HepG2 (cell line): Measurements from ENCODE around the gene MRM3. TPM values are rescaled to one million over a fixed set of nuclear protein-coding genes. Genes with fewer than 3 reads are reported as not detected.

Experiments
- ATAC-seq: fragments of 200-7000 bp; cut with Tn5 transposase; 3 replicates; pipeline ENCODE4 v1.9.1; 2020; ENCODE audit warnings: mild to moderate bottlenecking, moderate library complexity
- BruUV-seq: library from RNA; stranded (reverse); fragments of 400-500 nt; replicated peaks from 2 replicates; lab custom pipeline; 2021; lab: Mats Ljungman, UMichigan
- CTCF ChIA-PET: fragments of 300-600 bp; formaldehyde crosslinking; extraction: SDS; loops from one replicate; lab custom pipeline; 2021; ENCODE audit warnings: low total read pairs, inconsistent platforms, low intra/inter-chr PET ratio; lab: Yijun Ruan, JAX
- POLR2A ChIA-PET: fragments of 350-600 bp; sonication (Branson Sonifier 250); formaldehyde crosslinking; loops from one replicate; lab custom pipeline; 2020; ENCODE audit warnings: antibody characterized with exemption, inconsistent platforms; lab: Yijun Ruan, JAX
- DNase-seq: peaks from one replicate; pipeline ENCODE4 v3.0.0-alpha.2; 2015; ENCODE audit warnings: low spot score
- FAIRE-seq: peaks from 3 replicates; lab custom pipeline; 2011; peaks lifted over from hg19 to GRCh38; lab: Jason Lieb, UNC
- H2AFZ ChIP-seq: one replicate; pipeline ENCODE4 v1.6.1; 2011; ENCODE audit warnings: low read length, inconsistent platforms
- H3K27ac ChIP-seq: fragments of 300-600 bp; 3 replicates; pipeline ENCODE4 v1.8.0; 2011; ENCODE audit warnings: mixed run types, mild to moderate bottlenecking, mixed read lengths, low read length, inconsistent platforms; ENCODE audit not compliant: insufficient read depth; ENCODE audit errors: extremely low read length
- H3K27me3 ChIP-seq, 2 experiments: fragments of 200-600 bp in 1 of 2; 2 replicates in 1 of 2; 3 replicates in 1 of 2; pipeline versions ENCODE4 v1.6.0 to v1.8.0; 2011; ENCODE audit warnings: low read length in 2 of 2, mild to moderate bottlenecking in 2 of 2, moderate library complexity in 2 of 2, inconsistent platforms in 1 of 2; ENCODE audit not compliant: insufficient read depth in 2 of 2, control insufficient read depth in 1 of 2
- H3K36me3 ChIP-seq, 2 experiments: fragments of 200-600 bp in 1 of 2; replicated peaks in 1 of 2; 2 replicates in 1 of 2; 3 replicates in 1 of 2; pipeline versions ENCODE4 v1.5.1 to v1.8.0; 2011; ENCODE audit warnings: low read length in 2 of 2, inconsistent platforms in 1 of 2; ENCODE audit not compliant: insufficient read depth in 2 of 2, control insufficient read depth in 1 of 2
- H3K4me1 ChIP-seq: 2 replicates; pipeline ENCODE4 v1.5.1; 2012; ENCODE audit warnings: low read length, inconsistent platforms; ENCODE audit not compliant: insufficient read depth
- H3K4me2 ChIP-seq: 2 replicates; pipeline ENCODE4 v1.6.0; 2011; ENCODE audit warnings: low read depth, low read length, inconsistent platforms
- H3K4me3 ChIP-seq, 3 experiments: fragments of 200-600 bp in 1 of 3; sonication (generic), shearing (Covaris generic) in 1 of 3; replicated peaks in 1 of 3; 2 replicates each; pipeline ENCODE4 v1.5.1; 2011 to 2016; ENCODE audit warnings: low read length in 3 of 3, inconsistent platforms in 2 of 3, low read depth in 2 of 3, mild to moderate bottlenecking in 2 of 3, control low read depth in 1 of 3, mixed read lengths in 1 of 3; ENCODE audit not compliant: insufficient read depth in 1 of 3
- H3K79me2 ChIP-seq: one replicate; pipeline ENCODE4 v1.6.1; 2011; ENCODE audit warnings: low read length, inconsistent platforms; ENCODE audit not compliant: insufficient read depth
- H3K9ac ChIP-seq: 2 replicates; pipeline ENCODE4 v1.6.0; 2011; ENCODE audit warnings: mild to moderate bottlenecking, low read depth, low read length, inconsistent platforms; ENCODE audit not compliant: insufficient read depth
- H3K9me3 ChIP-seq: 2 replicates; pipeline ENCODE4 v1.5.1; 2012; ENCODE audit warnings: mild to moderate bottlenecking, low read length
- H4K20me1 ChIP-seq: 2 replicates; pipeline ENCODE4 v1.6.0; 2011; ENCODE audit warnings: inconsistent platforms, mild to moderate bottlenecking, low read length, moderate library complexity; ENCODE audit not compliant: insufficient read depth
- AGO2 ChIP-seq: fragments of 200-400 bp; formaldehyde crosslinking; optimal IDR thresholded peaks from 2 replicates; pipeline ENCODE3; 2017; ENCODE audit warnings: mild to moderate bottlenecking, low read depth, low read length, moderate library complexity
- KLF11 ChIP-seq: IDR thresholded peaks from 2 replicates; pipeline ENCODE4 v1.6.1; 2016; ENCODE audit warnings: missing compliant biosample characterization
- PHF5A ChIP-seq: IDR thresholded peaks from one replicate; pipeline ENCODE4 v1.6.1; 2018; ENCODE audit warnings: low read depth, missing genetic modification reagents; ENCODE audit not compliant: unreplicated experiment
- SYNCRIP ChIP-seq: fragments of 200-400 bp; formaldehyde crosslinking; IDR thresholded peaks from 2 replicates; pipeline ENCODE4 v1.6.1; 2018; ENCODE audit warnings: mild to moderate bottlenecking, low read depth, low read length; ENCODE audit not compliant: insufficient read depth
- ZNF343 ChIP-seq: sonication (generic); formaldehyde crosslinking; IDR thresholded peaks from 2 replicates; pipeline ENCODE4 v1.4.0; 2020; ENCODE audit warnings: mild to moderate bottlenecking, missing genetic modification reagents
- ZNF512 ChIP-seq: sonication (generic); formaldehyde crosslinking; IDR thresholded peaks from 2 replicates; pipeline ENCODE4 v1.4.0; 2020; ENCODE audit warnings: mild to moderate bottlenecking, missing genetic modification reagents
- WGBS: methylation state at CpG from one replicate; pipeline ENCODE4 v1.1.6; 2017; ENCODE audit warnings: low lambda C conversion rate; 5-methylcytosine and 5-hydroxymethylcytosine counted together
- in situ Hi-C: cut with HindIII; loops from 2 replicates; pipeline ENCODE4 v1.10.0; 2017; ENCODE audit warnings: low pct_unique_long_range_greater_than_20kb; ENCODE audit not compliant: extremely low pct_ligation_motif_present
- intact Hi-C: fragments of 100-400 bp; cut with micrococcal nuclease; formaldehyde crosslinking; loops from one replicate; pipeline ENCODE4 v1.10.0; 2022; ENCODE audit not compliant: unreplicated experiment
- polyA plus RNA-seq, 8 experiments: library from polyadenylated mRNA; depleted of rRNA in 3 of 8; stranded (reverse) in 7 of 8; unstranded in 1 of 8; fragments of >200 nt; fragmentation: Illumina TruSeq in 4 of 8; extraction: Trizol in 4 of 8; gene quantifications; 2 replicates each; pipeline versions ENCODE4 v1.2.1 to v1.2.3, GENCODE V29; 2011 to 2016; ENCODE audit warnings: low read depth in 4 of 8, missing spikeins in 1 of 8, mixed read lengths in 1 of 8; ENCODE audit not compliant: insufficient read depth in 1 of 8
- total RNA-seq, 5 experiments: library from RNA; depleted of rRNA; stranded (reverse); fragments of >200 nt; fragmentation: Illumina TruSeq; extraction: Trizol; gene quantifications; 2 replicates each; pipeline ENCODE4 v1.2.3, GENCODE V29; 2016; ENCODE audit warnings: low read depth in 1 of 5

MRM3 gene
- total and polyA plus RNA-seq, 2 of the 13 experiments (the other 11 are each of a cell fraction or from before 2014, with no cell fraction given) = 12.3 to 25.5 TPM

DNA sequence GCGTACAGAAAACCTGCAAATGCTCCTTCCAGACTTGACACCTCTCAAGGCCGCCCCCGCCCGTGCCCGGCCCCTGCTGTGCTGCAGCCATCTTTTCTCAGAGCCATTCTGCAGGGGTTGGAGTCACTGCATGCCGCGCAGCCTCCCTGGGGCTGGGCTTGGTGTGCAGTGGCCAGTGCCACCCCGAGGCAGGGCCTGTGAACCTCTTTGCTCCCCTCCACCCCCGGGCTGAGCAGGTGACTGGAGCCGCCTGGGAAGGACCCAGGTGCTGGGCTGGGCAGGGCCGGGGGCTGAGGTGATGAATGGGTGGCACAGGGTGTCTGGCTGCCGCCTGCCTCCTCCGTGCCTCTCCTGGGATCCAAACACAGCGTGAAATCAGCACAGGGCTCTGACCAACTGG is 20.3 kb downstream of the MRM3 start:
- intact Hi-C loops = no loop called here
- Histone ChIP-seq H3K79me2 (no peaks in the 10 kb centered on the region), H4K20me1 (no peaks in the 10 kb centered on the region), H3K36me3 (peaks cover 1 to 18% of the 10 kb centered on the region in 2 experiments; a peak in 3 of 5 replicates), H3K27ac (peak overlapping the region; percentile 57), H3K4me1 (peaks cover 14% of the 10 kb centered on the region), H2AFZ (no peak overlapping the region), H3K4me3 (no peak overlapping the region), H3K4me2 (no peak overlapping the region), H3K9ac (no peak overlapping the region), H3K9me3 (no peaks in the 10 kb centered on the region), H3K27me3 (no peaks in the 10 kb centered on the region)
- TF ChIP-seq AGO2 (peak; percentile 57), ZNF512 (no peak), KLF11 (CRISPR knock-in tag) (no peak)
- in situ Hi-C loops = no loop called here
- CTCF ChIA-PET = no interaction called here
- WGBS = 97% methylated on average over 5 of the region's 14 CpGs
- ATAC-seq (no peak), FAIRE-seq (no peak), DNase-seq (no peak)
- POLR2A ChIA-PET = no interaction called here
- BruUV-seq = no TSS peak

GRCh38 chr17:802901-803881 is 21.0 kb downstream of the MRM3 start:
- WGBS = 95% methylated on average over 24 of the region's 37 CpGs
- Histone ChIP-seq H3K9ac (no peak overlapping the region), H4K20me1 (no peaks in the 10 kb centered on the region), H3K4me2 (no peak overlapping the region), H3K9me3 (no peaks in the 10 kb centered on the region), H2AFZ (no peak overlapping the region), H3K4me3 (no peak overlapping the region), H3K27me3 (no peaks in the 10 kb centered on the region), H3K27ac (no peak overlapping the region), H3K4me1 (peaks cover 14% of the 10 kb centered on the region), H3K36me3 (peaks cover 1 to 18% of the 10 kb centered on the region in 2 experiments; a peak in 3 of 5 replicates), H3K79me2 (no peaks in the 10 kb centered on the region)
- FAIRE-seq (no peak), DNase-seq (no peak), ATAC-seq (no peak)
- in situ Hi-C loops (no loop called here), intact Hi-C loops (no loop called here)
- CTCF ChIA-PET = no interaction called here
- no TSS peak for BruUV-seq
- POLR2A ChIA-PET = no interaction called here
- TF ChIP-seq ZNF343 (CRISPR knock-in tag) (no peak), SYNCRIP (no peak), AGO2 (peak; percentile 13), PHF5A (CRISPR knock-in tag) (no peak)
